Panc1 (cell line): ENCODE measurements around the gene TEX54.
"Not testable (repeated sequence)": the region's sequence is repeated elsewhere in the genome, so short reads cannot be mapped to it uniquely, and the experiment has no call there.

Experiments
- CTCF ChIP-seq: fragments of 450-650 bp; IDR thresholded peaks from 2 replicates; pipeline ENCODE4 v1.5.1; 2017; ENCODE audit warnings: mild to moderate bottlenecking
- POLR2AphosphoS5 ChIP-seq: IDR thresholded peaks from 2 replicates; pipeline ENCODE4 v1.6.1; 2012; ENCODE audit warnings: mild to moderate bottlenecking, low read depth, low read length, moderate library complexity
- REST ChIP-seq, 2 experiments: IDR thresholded peaks; 2 replicates each; pipeline ENCODE4 v1.6.1; 2011 to 2012; ENCODE audit warnings: low read depth in 2 of 2, control low read depth in 1 of 2, low read length in 1 of 2, mild to moderate bottlenecking in 1 of 2, moderate library complexity in 1 of 2; ENCODE audit not compliant: insufficient read depth in 1 of 2
- SIN3A ChIP-seq: IDR thresholded peaks from 2 replicates; pipeline ENCODE4 v1.6.1; 2012; ENCODE audit warnings: low read depth, mild to moderate bottlenecking, low read length, moderate library complexity, borderline replicate concordance; ENCODE audit not compliant: insufficient read depth
- TCF7L2 ChIP-seq: IDR thresholded peaks from 2 replicates; pipeline ENCODE4 v1.6.1; 2011; ENCODE audit warnings: mild to moderate bottlenecking, low read depth, low read length, inconsistent platforms

GRCh38 chr11:62828130-62828529 is 4.5 kb downstream of the TEX54 start:
- not testable (repeated sequence) for TF ChIP-seq CTCF; POLR2AphosphoS5; TCF7L2; REST (IDR thresholded peaks at IDR 0.05; ENCODE audit: insufficient read depth in 1 of 2, low read depth in 2 of 2, low read length in 1 of 2); SIN3A
